Suppressor macrophage treated with lipopolysaccharide for 1 hour (primary cell): ENCODE measurements around the gene LUZP1.
"Not testable (repeated sequence)": the region's sequence is repeated elsewhere in the genome, so short reads cannot be mapped to it uniquely, and the experiment has no call there.

Experiments
- DNase-seq, 3 donors: peaks; one replicate each; pipeline ENCODE4 v3.0.0-alpha.2; 2020 to 2022

LUZP1 gene

GRCh38 chr1:23168445-23169194, at the start of gene LUZP1:
TSS of gene LUZP1 (minus strand) at chr1:23168856.
- peak; percentile 88 to 96 (median 94) for DNase-seq

- peak in 1 of 3 donors; percentile 4 for DNase-seq
Observed at GRCh38 chr1:23217421-23218115, 48.9 kb upstream of the LUZP1 start, which contains the start of gene HTR1D. TSS of gene HTR1D (minus strand) at chr1:23217502. CDS start at chr1:23194219, 23,283 bp downstream.

- DNase-seq: peak in 1 of 3 donors; percentile 27
Observed at GRCh38 chr1:23216771-23217420, 48.2 kb upstream of the LUZP1 start.

- no peak for DNase-seq
Observed at GRCh38 chr1:23215751-23216449, 47.2 kb upstream of the LUZP1 start.

- no peak for DNase-seq
Observed at GRCh38 chr1:23215291-23215690, 46.6 kb upstream of the LUZP1 start.

GRCh38 chr1:23214640-23215039, 46.0 kb upstream of the LUZP1 start:
- DNase-seq: no peak

GRCh38 chr1:23211955-23212354, 43.3 kb upstream of the LUZP1 start:
- DNase-seq: no peak

- no peak for DNase-seq
Observed at GRCh38 chr1:23210963-23211362, 42.3 kb upstream of the LUZP1 start.

- DNase-seq: no peak
Observed at GRCh38 chr1:23210351-23210785, 41.7 kb upstream of the LUZP1 start.

- no peak for DNase-seq
Observed at GRCh38 chr1:23209770-23210169, 41.1 kb upstream of the LUZP1 start.

- no peak for DNase-seq
Observed at GRCh38 chr1:23208527-23208926, 39.9 kb upstream of the LUZP1 start.

- DNase-seq: not testable (repeated sequence)
Observed at GRCh38 chr1:23207733-23208132, 39.1 kb upstream of the LUZP1 start.

- no peak for DNase-seq
Observed at GRCh38 chr1:23202263-23202749, 33.6 kb upstream of the LUZP1 start.

GRCh38 chr1:23200883-23201282, 32.2 kb upstream of the LUZP1 start:
- no peak for DNase-seq

- no peak for DNase-seq
Observed at GRCh38 chr1:23198373-23198772, 29.7 kb upstream of the LUZP1 start.

GRCh38 chr1:23196627-23197328, 28.1 kb upstream of the LUZP1 start:
- no peak for DNase-seq

GRCh38 chr1:23194119-23194984, 25.7 kb upstream of the LUZP1 start:
- DNase-seq: no peak

GRCh38 chr1:23193391-23194118, 24.9 kb upstream of the LUZP1 start:
- DNase-seq: no peak

GRCh38 chr1:23191199-23191598, 22.5 kb upstream of the LUZP1 start:
- no peak for DNase-seq

- peak; percentile 67 to 77 (median 73) for DNase-seq
Observed at GRCh38 chr1:23188936-23189452, 20.3 kb upstream of the LUZP1 start.
